Measurements from ENCODE around the gene ANKFN1.

DNA sequence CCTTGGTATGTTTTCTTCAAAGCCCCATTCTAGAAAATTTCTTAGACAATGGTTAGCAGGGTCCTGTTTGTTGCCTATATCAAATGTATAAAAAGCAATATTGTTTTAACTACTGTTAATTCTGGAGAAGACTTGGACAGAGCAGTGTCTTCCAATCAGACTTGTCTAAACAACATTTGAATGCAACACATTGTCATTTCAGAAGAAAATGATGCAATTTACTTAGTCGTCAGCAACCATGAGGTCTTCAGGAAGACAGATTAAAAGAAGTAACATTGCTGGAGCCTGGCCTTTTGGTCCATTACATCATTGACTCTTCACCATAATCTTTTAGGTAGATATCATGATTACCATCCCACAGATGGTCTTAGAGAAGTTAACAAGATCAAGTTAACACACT, 94.5 kb downstream of the ANKFN1 start:
- TF ChIP-seq, protein P1, sequence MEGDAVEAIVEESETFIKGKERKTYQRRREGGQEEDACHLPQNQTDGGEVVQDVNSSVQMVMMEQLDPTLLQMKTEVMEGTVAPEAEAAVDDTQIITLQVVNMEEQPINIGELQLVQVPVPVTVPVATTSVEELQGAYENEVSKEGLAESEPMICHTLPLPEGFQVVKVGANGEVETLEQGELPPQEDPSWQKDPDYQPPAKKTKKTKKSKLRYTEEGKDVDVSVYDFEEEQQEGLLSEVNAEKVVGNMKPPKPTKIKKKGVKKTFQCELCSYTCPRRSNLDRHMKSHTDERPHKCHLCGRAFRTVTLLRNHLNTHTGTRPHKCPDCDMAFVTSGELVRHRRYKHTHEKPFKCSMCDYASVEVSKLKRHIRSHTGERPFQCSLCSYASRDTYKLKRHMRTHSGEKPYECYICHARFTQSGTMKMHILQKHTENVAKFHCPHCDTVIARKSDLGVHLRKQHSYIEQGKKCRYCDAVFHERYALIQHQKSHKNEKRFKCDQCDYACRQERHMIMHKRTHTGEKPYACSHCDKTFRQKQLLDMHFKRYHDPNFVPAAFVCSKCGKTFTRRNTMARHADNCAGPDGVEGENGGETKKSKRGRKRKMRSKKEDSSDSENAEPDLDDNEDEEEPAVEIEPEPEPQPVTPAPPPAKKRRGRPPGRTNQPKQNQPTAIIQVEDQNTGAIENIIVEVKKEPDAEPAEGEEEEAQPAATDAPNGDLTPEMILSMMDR (conservative IDR thresholded peaks at IDR 0.05), result no peak
- no peak for TF ChIP-seq ZFX (IDR thresholded peaks at IDR 0.05)

Measured in C4-2B (cell line).